HG02763 (cell line): ENCODE measurements around the gene ISYNA1.
A peak's percentile ranks its signal among the peaks of the same experiment; 100 is the strongest.
"Not testable (repeated sequence)": the region's sequence is repeated elsewhere in the genome, so short reads cannot be mapped to it uniquely, and the experiment has no call there.

Experiments used
- ATAC-seq: cut with Tn5 transposase; IDR thresholded peaks from one replicate; pipeline ENCODE4 v1.9.1; 2021; ENCODE audit warnings: mild to moderate bottlenecking, moderate library complexity; ENCODE audit not compliant: unreplicated experiment

ISYNA1 gene

DNA sequence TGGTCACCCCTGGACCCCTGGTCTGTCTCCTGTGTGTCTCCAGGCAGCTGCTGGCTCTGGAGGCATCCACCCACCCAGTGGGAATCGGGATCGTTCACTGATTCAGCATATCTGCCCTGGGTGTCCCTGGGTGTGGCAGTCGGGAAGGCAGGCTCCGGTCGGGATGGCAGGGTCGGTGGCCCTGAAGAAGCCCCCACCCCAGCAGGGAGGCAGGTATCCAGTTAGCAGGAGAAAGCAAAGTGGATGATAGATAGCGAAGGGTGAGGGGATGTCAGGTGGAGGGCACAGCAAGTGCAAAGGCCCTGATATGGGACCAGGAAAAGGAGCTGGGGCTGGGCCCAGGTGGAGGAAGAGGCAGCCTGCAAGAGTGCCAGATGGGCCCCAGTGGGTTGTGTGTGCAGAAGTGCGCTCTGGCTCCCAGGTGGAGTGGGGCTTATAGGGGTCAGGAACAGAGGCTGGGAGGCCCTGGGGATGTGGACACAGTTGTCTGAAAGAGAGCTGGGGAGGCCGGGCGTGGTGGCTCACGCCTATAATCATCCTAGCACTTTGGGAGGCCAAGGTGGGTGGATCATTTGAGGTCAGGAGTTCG, 16.5 kb downstream of the ISYNA1 start:
- no peak for ATAC-seq

GRCh38 chr19:18420930-18421329, 17.0 kb downstream of the ISYNA1 start:
- ATAC-seq, result no peak

DNA sequence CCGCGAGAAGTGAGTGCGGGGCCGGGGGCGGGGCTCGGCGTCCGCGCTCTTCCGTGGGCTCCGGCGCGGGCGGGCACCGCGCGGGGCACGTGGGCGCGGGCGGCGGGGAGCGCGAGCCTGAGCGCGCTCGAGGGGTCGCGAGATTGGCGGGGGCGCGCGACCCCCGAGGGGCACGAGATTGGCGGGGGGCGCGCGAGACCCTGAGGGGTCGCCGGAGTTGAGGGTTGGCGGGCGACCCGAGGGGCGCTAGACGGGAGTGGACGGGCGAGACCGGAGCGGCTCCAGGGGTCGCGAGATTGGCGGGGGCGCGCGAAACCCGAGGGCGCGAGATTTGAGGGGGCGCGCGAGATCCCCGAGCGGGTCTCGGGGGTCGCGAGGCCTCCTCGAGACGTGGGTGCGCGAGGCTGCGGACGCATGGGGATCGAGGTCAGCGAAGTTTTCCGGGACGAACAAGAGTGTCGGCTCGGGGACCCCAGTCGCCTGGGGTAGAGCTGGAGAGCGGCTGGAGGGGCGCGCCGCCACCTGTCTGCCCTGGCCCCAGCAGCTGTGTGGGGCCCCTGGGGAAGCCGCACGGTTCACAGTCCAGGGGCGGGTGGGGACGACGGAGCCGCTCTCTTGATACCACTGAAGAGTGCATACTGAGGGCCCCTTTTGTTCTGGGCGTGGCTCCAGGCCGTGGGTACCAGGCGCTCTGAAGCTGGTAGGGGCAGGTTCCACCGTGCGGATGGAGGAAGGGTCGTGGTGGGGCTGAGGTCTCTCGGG, 18.1 kb downstream of the ISYNA1 start:
- peak; percentile 1 for ATAC-seq

DNA sequence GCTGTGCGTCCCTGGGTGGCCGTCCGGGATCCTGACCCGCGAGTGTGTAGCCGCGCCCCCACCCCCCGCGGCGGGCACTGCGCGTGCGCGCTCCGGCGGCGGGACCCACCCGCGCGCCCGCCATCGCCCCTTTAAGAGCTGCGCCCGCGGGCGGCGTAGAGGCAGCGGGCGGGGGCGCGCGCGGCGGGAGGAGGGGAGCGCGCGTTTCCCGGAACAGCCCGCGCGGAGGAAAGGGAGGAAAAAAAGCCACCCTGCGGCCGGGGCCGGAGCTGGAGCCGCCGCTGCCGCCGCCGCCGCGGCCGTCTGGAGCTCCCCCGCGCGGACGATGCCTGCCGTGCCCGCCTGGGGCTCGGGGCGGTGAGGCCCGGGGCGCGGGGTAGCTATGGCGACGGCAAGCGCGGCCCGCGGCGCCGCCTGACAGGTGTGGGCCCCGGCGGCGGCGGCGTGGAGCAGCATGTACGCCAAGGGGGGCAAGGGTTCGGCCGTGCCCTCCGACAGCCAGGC, 18.7 kb downstream of the ISYNA1 start, which contains the start of gene SSBP4:
SSBP4 (plus strand) TSS at position 204 of the 504 bp plus-strand sequence; CDS start at position 455, 251 bp downstream.
- ATAC-seq, result peak; percentile 53

DNA sequence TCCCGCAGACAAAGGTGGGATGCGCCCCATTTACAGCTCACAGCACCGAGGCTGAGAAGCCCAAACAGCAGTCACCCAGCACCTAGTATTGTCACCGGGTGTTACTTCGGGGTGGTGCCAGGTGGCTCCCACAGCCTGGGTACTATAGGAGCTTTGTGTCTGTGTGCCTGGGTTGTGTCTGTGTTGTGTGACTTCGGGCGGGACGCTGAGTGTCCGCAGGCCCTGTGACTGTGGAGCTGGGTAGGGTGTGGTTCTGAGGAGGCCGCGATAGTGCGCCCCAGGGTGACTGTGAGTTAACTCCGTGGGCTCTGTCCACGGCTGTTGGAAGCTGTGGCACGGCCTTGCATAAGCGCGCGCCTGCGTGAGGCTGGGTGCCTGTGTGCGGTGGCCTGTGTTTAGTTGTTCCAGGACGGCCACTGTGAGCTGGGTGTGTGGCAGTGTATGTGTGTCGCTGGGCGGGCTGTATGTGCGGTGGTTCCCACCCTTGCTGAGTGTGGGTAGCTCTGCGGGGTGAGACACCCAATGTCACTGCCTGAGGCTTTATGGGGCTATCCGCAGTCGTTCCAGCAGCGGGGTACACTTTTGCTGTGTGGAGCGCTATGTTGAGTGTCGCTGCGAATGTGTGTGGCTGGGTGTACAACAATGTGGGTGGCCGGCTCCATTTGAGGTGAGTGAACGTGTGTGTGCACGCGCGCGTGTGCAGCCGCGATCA, 19.3 kb downstream of the ISYNA1 start:
- ATAC-seq, result no peak

- no peak for ATAC-seq
Measured at GRCh38 chr19:18418029-18418482, 19.9 kb downstream of the ISYNA1 start.

DNA sequence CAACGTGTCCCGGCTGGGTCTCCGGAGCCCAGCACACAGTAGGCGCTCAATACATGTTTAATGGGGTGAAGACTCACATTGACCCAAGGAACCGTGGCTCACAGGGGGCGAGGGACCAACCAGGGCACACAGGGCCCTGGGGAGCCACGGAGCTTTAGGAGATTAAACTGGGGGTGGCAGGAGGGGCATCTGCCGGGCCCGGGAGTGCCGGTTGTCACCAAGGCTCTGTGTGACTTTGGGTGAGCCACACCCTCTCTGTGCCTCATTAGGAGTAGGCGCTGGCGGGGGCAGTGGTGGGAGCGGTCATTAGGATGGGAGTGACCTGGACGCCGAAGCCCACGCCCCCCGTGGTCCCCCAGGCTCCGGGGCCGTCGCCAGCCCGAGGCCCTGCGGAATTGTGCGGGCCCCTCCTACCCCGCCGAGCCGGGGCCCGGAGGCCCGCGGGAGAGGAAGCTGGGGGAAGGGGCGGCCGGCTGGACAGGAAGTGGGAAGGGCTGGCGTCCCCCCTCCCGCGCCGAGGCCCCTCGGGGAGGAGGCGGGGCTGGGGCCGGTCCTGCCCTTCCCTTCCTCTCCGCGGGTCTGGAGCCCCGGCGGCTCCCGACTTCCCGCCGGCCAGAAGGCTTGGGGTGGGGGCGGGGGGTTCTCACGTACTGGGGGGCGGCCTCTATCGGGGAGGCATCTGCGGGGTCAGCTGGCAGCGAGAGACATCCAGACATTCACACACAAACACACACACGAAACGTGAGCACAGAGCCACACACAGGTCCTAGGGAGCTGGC, 20.5 kb downstream of the ISYNA1 start:
- ATAC-seq, result no peak

- ATAC-seq, result no peak
Measured at GRCh38 chr19:18416778-18417249, 21.1 kb downstream of the ISYNA1 start.

GRCh38 chr19:18415178-18415867, 22.6 kb downstream of the ISYNA1 start:
- no peak for ATAC-seq

GRCh38 chr19:18414504-18415177, 23.3 kb downstream of the ISYNA1 start:
- no peak for ATAC-seq

DNA sequence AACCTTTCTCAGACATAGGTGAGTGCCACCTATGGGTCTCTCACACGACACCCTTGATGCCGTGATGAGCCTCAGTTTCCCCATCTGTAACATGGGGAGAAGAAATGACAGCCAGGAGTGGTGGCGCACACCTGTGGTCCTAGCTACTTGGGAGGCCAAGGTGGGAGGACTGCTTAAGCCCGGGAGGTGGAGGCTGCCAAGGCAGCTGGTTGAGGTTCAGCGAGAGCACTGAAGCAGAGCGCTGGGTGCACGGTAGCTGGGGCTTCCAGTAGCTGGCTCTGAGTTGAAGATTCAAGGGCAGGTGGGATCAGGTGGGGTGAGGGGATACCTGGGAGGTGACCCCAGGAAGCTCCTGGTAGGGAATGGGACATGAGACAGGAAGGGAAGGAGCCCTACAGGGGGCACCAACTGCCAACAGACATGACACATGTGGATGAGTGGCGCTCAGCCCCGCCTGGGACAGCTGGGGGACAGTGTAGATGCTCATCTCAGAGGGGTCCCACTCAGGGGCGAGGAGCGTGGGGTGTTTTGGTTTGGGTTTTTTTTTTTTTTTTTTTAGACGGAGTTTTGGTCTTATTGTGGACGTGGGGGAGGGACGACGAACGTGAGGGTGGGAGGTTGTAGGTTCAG, 25.2 kb downstream of the ISYNA1 start:
- ATAC-seq, result no peak

DNA sequence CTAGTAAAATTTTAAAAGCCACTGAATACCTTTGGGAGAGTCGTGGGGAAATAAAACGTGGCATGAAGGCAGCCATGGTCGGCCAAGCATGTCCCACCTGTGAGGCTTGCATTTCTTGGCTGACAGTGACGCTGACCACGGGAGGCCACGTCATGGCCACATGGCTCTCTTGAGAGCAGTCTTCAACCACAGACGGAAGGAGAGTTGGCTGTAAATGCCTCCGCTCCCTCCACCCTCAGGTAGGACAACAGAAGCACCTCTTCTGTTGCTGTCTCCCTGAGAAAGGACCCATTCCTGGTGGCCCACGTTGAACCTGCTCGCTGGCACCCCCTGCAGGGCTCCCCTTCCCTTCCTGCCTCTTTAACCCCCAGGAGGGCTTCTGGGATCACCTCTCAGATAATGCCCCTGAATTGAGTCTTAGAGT, 29.9 kb downstream of the ISYNA1 start:
- ATAC-seq, result no peak

GRCh38 chr19:18406749-18407148, 31.2 kb downstream of the ISYNA1 start:
- ATAC-seq, result no peak

DNA sequence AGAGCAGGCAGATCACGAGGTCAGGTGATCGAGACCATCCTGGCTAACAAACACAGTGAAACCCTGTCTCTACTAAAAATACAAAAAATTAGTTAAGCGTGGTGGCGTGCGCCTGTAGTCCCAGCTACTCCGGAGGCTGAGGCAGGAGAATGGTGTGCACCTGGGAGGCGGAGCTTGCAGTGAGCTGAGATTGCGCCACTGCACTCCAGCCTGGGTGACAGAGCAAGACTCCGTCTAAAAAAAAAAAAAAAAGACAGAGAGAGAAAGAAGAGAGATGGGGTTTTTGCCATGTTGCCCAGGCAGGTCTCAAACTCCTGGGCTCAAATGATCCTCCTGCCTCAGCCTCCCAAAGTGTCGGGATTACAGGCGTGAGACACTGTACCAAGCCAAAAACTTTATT, 32.2 kb downstream of the ISYNA1 start:
- ATAC-seq, result not testable (repeated sequence)

DNA sequence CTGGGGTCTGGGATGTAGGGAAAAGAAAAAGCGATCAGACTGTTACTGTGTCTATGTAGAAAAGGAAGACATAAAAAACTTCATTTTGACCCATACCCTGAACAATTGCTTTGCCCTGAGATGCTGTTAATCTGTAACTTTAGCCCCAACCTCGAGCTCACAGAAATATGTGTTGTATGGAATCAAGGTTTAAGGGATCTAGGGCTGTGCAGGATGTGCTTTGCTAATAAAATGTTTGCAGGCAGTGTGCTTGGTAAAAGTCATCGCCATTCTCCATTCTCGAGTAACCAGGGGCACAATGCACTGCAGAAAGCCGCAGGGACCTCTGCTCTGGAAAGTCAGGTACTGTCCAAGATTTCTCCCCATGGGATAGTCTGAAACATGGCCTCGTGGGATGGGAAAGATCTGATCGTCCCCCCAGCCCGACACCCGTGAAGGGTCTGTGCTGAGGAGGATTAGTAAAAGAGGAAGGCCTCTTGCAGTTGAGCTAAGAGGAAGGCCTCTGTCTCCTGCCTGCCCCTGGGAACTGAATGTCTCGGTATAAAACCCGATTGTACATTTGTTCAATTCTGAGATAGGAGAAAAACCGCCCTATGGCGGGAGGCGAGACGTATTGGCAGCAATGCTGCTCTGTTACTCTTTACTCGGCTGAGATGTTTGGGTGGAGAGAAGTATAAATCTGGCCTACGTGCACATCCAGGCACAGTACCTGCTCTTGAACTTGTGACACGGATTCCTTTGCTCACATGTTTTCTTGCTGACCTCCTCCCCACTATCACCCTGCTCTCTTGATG, 35.3 kb downstream of the ISYNA1 start:
- ATAC-seq, result not testable (repeated sequence)

- peak; percentile 51 for ATAC-seq
Measured at GRCh38 chr19:18401580-18402112, 36.3 kb downstream of the ISYNA1 start.

- ATAC-seq, result no peak
Measured at GRCh38 chr19:18399008-18399407, 38.9 kb downstream of the ISYNA1 start.
